ENCODE results near the gene IKZF3. TPM values are rescaled to one million over a fixed set of nuclear protein-coding genes. Genes with fewer than 3 reads are reported as not detected.
"Not testable (repeated sequence)": the region's sequence is repeated elsewhere in the genome, so short reads cannot be mapped to it uniquely, and the experiment has no call there.

Gene IKZF3
- total RNA-seq, 1 donor from 2014 or later, result 8.2 TPM

- TF ChIP-seq, protein P1, sequence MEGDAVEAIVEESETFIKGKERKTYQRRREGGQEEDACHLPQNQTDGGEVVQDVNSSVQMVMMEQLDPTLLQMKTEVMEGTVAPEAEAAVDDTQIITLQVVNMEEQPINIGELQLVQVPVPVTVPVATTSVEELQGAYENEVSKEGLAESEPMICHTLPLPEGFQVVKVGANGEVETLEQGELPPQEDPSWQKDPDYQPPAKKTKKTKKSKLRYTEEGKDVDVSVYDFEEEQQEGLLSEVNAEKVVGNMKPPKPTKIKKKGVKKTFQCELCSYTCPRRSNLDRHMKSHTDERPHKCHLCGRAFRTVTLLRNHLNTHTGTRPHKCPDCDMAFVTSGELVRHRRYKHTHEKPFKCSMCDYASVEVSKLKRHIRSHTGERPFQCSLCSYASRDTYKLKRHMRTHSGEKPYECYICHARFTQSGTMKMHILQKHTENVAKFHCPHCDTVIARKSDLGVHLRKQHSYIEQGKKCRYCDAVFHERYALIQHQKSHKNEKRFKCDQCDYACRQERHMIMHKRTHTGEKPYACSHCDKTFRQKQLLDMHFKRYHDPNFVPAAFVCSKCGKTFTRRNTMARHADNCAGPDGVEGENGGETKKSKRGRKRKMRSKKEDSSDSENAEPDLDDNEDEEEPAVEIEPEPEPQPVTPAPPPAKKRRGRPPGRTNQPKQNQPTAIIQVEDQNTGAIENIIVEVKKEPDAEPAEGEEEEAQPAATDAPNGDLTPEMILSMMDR (IDR thresholded peaks at IDR 0.05), result no peak
- no peak for DNase-seq
- H3K4me3 ChIP-seq, result no peak overlapping the region
Observed at GRCh38 chr17:39765766-39766165, 98.3 kb downstream of the IKZF3 start.

GRCh38 chr17:39765175-39765574 lies 98.9 kb downstream of the IKZF3 start:
- TF ChIP-seq, protein P1 (IDR thresholded peaks at IDR 0.05), result no peak
- no peak overlapping the region for H3K4me3 ChIP-seq

More at GRCh38 chr17:39765766-39766165, 98.3 kb downstream of the IKZF3 start:
- ATAC-seq, result no peak
- Histone ChIP-seq H3K9me3 (no peaks in the 10 kb centered on the region), H3K27ac (no peak overlapping the region), H3K4me1 (no peaks in the 10 kb centered on the region), H3K27me3 (no peaks in the 10 kb centered on the region), H3K36me3 (no peaks in the 10 kb centered on the region)
- intact Hi-C loops (cut with DNase I), result no loop called here

GRCh38 chr17:39764171-39764570 lies 99.9 kb downstream of the IKZF3 start:
- H3K4me1 ChIP-seq; H3K36me3 ChIP-seq; intact Hi-C loops (cut with DNase I); H3K27me3 ChIP-seq; H3K9me3 ChIP-seq; ATAC-seq; H3K4me3 ChIP-seq; H3K27ac ChIP-seq; DNase-seq: not testable (repeated sequence)

More at GRCh38 chr17:39765175-39765574, 98.9 kb downstream of the IKZF3 start:
- peak; percentile 28 for ATAC-seq
- intact Hi-C loops (cut with DNase I), result no loop called here
- Histone ChIP-seq H3K27me3 (no peaks in the 10 kb centered on the region), H3K4me1 (no peaks in the 10 kb centered on the region), H3K9me3 (no peaks in the 10 kb centered on the region), H3K27ac (no peak overlapping the region), H3K36me3 (no peaks in the 10 kb centered on the region)
- no peak for DNase-seq

- ATAC-seq (no peak), DNase-seq (no peak)
- Histone ChIP-seq H3K27ac (no peak overlapping the region), H3K9me3 (no peaks in the 10 kb centered on the region), H3K36me3 (no peaks in the 10 kb centered on the region), H3K27me3 (no peaks in the 10 kb centered on the region), H3K4me3 (no peak overlapping the region), H3K4me1 (no peaks in the 10 kb centered on the region)
- TF ChIP-seq, protein P1 (IDR thresholded peaks at IDR 0.05), result no peak
- intact Hi-C loops (cut with DNase I), result no loop called here
Observed at GRCh38 chr17:39763051-39763820, 100.9 kb downstream of the IKZF3 start.

GRCh38 chr17:39761861-39762496 lies 102.1 kb downstream of the IKZF3 start:
- intact Hi-C loops (cut with DNase I), result no loop called here
- Histone ChIP-seq H3K9me3 (no peaks in the 10 kb centered on the region), H3K27ac (no peak overlapping the region), H3K27me3 (no peaks in the 10 kb centered on the region), H3K4me3 (no peak overlapping the region), H3K36me3 (no peaks in the 10 kb centered on the region), H3K4me1 (no peaks in the 10 kb centered on the region)
- TF ChIP-seq, protein P1 (IDR thresholded peaks at IDR 0.05), result no peak
- no peak for DNase-seq
- ATAC-seq, result no peak

- Histone ChIP-seq H3K36me3 (no peaks in the 10 kb centered on the region), H3K4me3 (no peak overlapping the region), H3K27me3 (no peaks in the 10 kb centered on the region), H3K27ac (no peak overlapping the region), H3K9me3 (no peaks in the 10 kb centered on the region), H3K4me1 (peaks cover 6% of the 10 kb centered on the region)
- DNase-seq (no peak), ATAC-seq (no peak)
- TF ChIP-seq, protein P1 (IDR thresholded peaks at IDR 0.05), result no peak
- intact Hi-C loops (cut with DNase I), result loop anchor here (10.0 kb wide), 1 partner anchor 134 kb away; the partner anchor contains the start of gene PPP1R1B
Observed at GRCh38 chr17:39759204-39759603, 104.9 kb downstream of the IKZF3 start.

Measured in upper lobe of right lung (tissue), 1 donor.